ENCODE results near the gene ERCC3. TPM values are rescaled to one million over a fixed set of nuclear protein-coding genes. Genes with fewer than 3 reads are reported as not detected.
"Not testable (repeated sequence)": the region's sequence is repeated elsewhere in the genome, so short reads cannot be mapped to it uniquely, and the experiment has no call there.

The ERCC3 gene
- total and polyA plus RNA-seq, 2 donors, result 31.2 to 36.9 TPM

DNA sequence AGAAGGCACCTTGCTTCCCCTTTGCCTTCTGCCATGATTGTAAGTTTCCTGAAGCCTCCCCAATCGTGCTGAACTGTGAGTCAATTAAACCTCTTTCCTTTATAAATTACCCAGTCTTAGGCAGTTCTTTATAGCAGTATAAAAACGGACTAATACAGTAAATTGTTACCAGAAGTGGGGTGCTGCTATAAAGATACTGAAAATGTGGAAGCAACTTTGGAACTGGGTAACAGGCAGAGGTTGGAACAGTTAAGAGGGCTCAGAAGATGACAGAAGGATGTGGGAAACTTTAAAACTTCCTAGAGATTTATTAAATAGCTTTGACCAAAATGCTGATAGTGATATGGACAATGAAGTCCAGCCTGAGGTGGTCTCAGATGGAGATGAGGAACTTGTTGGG lies 56.2 kb downstream of the ERCC3 start:
- not testable (repeated sequence) for H3K27ac ChIP-seq (ENCODE audit: low read depth in 1 of 2, low read length in 1 of 2); H3K36me3 ChIP-seq (ENCODE audit: control insufficient read depth in 2 of 2, insufficient read depth in 2 of 2, low read length in 1 of 2); DNase-seq (ENCODE audit: low read depth in 6 of 9, low spot score in 9 of 9); H3K4me1 ChIP-seq (ENCODE audit: control insufficient read depth in 2 of 2, insufficient read depth in 2 of 2, low read length in 2 of 2); H3K27me3 ChIP-seq (ENCODE audit: control insufficient read depth in 2 of 2, insufficient read depth in 1 of 2, low read length in 1 of 2); H3K4me3 ChIP-seq (ENCODE audit: low read length in 2 of 2)
- WGBS, result 72% methylated on average over 2 of the region's 2 CpGs
- H3K9me3 ChIP-seq (ENCODE audit: control insufficient read depth in 2 of 2, insufficient read depth in 1 of 2, low read length in 1 of 2), result peaks cover 0 to 11% of the 10 kb centered on the region in 2 donors

DNA sequence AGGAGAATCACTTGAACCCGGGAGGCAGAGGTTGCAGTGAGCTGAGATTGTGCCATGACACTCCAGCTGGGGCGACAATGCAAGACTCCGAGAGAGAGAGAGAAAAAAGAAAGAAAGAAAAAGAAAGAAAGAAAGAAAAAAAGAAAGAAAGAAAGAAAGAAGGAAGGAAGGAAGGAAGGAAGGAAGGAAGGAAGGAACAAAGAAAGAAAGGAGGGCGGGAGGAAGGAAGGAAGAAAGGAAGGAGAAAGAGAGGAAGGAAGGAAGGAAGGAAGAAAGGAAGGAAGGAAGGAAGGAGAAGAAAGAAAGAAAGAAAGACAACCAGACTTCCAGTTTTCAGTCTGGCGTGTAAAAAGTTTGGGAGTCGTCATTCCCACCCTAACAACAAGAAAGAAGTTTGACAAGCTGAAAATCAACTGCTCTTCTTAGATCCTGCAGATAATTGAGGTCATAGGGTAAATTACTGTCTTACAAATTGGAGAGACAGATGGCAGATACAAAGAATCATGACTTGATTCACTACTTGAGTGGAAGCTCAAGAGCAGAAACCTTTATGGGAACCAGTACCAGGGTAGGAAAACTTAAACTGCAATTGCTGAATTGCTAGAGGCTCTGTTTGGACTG lies 58.8 kb downstream of the ERCC3 start:
- Histone ChIP-seq H3K27ac (ENCODE audit: low read depth in 1 of 2, low read length in 1 of 2) (no peak overlapping the region), H3K4me1 (ENCODE audit: control insufficient read depth in 2 of 2, insufficient read depth in 2 of 2, low read length in 2 of 2) (no peaks in the 10 kb centered on the region)

DNA sequence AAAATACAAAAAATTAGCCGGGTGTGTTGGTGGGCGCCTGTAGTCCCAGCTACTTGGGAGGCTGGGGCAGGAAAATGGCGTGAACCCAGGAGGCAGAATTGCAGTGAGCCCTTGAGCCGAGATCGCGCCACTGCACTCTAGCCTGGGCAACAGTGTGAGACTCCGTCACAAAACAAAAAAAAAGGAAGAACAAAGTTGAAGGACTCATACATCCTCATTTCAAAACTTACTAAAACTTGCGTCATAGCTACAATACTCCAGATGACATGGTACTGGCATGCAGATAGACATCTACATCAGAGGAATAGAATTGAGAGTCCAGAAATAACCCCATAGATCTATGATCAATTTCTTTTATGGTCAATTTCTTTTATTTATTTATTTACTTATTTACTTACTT lies 60.2 kb downstream of the ERCC3 start:
- Histone ChIP-seq H3K4me1 (ENCODE audit: control insufficient read depth in 2 of 2, insufficient read depth in 2 of 2, low read length in 2 of 2) (no peaks in the 10 kb centered on the region), H3K27ac (ENCODE audit: low read depth in 1 of 2, low read length in 1 of 2) (no peak overlapping the region), H3K9me3 (ENCODE audit: control insufficient read depth in 2 of 2, insufficient read depth in 1 of 2, low read length in 1 of 2) (peaks cover 0 to 4% of the 10 kb centered on the region in 2 donors), H3K4me3 (ENCODE audit: low read length in 2 of 2) (no peak overlapping the region), H3K36me3 (ENCODE audit: control insufficient read depth in 2 of 2, insufficient read depth in 2 of 2, low read length in 1 of 2) (no peaks in the 10 kb centered on the region), H3K27me3 (ENCODE audit: control insufficient read depth in 2 of 2, insufficient read depth in 1 of 2, low read length in 1 of 2) (no peaks in the 10 kb centered on the region)
- 99% methylated on average over 8 of the region's 8 CpGs for WGBS
- no peak for DNase-seq (ENCODE audit: low read depth in 6 of 9, low spot score in 9 of 9)

More for the DNA sequence above, 58.8 kb downstream of the ERCC3 start:
- Histone ChIP-seq H3K9me3 (ENCODE audit: control insufficient read depth in 2 of 2, insufficient read depth in 1 of 2, low read length in 1 of 2) (peaks cover 0 to 4% of the 10 kb centered on the region in 2 donors), H3K36me3 (ENCODE audit: control insufficient read depth in 2 of 2, insufficient read depth in 2 of 2, low read length in 1 of 2) (no peaks in the 10 kb centered on the region), H3K27me3 (ENCODE audit: control insufficient read depth in 2 of 2, insufficient read depth in 1 of 2, low read length in 1 of 2) (no peaks in the 10 kb centered on the region), H3K4me3 (ENCODE audit: low read length in 2 of 2) (no peak overlapping the region)
- 95% methylated on average over 6 of the region's 6 CpGs for WGBS
- no peak for DNase-seq (ENCODE audit: low read depth in 6 of 9, low spot score in 9 of 9)

DNA sequence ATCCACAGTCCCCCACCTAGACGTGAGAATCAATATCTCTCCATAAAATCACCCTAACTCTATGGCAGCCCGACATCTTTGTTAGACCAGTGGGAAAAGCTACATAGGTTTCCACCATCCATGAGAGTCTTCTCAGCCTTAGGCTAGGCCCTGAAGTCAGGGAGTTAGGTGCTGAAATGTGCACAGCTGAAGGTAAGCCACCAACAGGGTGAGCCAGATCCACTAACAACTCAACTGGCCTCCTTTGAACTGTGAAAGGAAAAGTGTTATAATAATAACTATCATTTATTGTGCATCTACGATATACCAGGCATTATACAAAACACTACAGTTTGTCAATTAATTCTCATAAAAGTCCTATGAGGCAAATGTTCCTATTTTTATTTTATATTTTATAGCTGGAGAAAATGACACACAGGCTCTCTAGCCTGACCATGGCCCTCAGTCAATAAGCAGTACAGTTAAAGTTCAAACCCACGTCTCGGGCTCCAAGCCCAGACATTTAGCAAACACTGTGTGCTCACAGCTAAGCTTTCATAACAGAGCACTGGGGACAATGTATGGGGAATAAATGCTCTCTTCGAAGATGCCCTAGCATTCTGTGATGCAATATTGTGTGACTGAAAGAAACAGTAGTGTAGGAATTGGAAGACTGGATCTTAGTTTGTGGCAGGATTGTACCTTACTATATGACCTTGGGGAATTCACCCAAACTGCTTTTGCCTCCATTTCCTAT lies 62.6 kb downstream of the ERCC3 start:
- H3K27me3 ChIP-seq (ENCODE audit: control insufficient read depth in 2 of 2, insufficient read depth in 1 of 2, low read length in 1 of 2), result peaks cover 0 to 11% of the 10 kb centered on the region in 2 donors
- 96% methylated on average over 6 of the region's 6 CpGs for WGBS
- DNase-seq (ENCODE audit: low read depth in 6 of 9, low spot score in 9 of 9), result no peak

DNA sequence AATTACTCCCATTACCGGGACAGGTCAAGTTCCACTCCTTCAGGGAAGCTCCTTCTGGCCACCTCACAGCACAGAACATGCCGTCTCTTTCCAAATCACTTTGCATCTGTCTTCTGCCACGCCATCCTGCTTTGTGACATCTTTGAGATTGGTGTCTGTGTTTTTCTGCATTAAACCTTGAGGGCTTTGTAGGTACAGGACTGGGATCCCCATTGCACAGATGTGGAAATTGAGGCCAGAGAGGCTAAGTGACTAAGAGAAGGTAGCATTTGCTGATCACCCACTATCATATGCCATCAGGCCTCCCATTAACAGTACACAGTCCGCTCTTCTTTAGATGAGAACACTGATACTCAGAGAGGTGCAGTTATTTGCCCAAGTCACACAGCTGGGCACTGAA lies 64.4 kb downstream of the ERCC3 start:
- no peak overlapping the region for H3K4me3 ChIP-seq (ENCODE audit: low read length in 2 of 2)
- 95% methylated on average over 4 of the region's 4 CpGs for WGBS
- no peak for DNase-seq (ENCODE audit: low read depth in 6 of 9, low spot score in 9 of 9)
- peaks cover 0 to 4% of the 10 kb centered on the region in 2 donors for H3K9me3 ChIP-seq (ENCODE audit: control insufficient read depth in 2 of 2, insufficient read depth in 1 of 2, low read length in 1 of 2)
- peaks cover 4 to 28% of the 10 kb centered on the region in 2 donors for H3K27me3 ChIP-seq (ENCODE audit: control insufficient read depth in 2 of 2, insufficient read depth in 1 of 2, low read length in 1 of 2)
- H3K4me1 ChIP-seq (ENCODE audit: control insufficient read depth in 2 of 2, insufficient read depth in 2 of 2, low read length in 2 of 2), result no peaks in the 10 kb centered on the region
- no peak overlapping the region for H3K27ac ChIP-seq (ENCODE audit: low read depth in 1 of 2, low read length in 1 of 2)
- H3K36me3 ChIP-seq (ENCODE audit: control insufficient read depth in 2 of 2, insufficient read depth in 2 of 2, low read length in 1 of 2), result no peaks in the 10 kb centered on the region

More for the DNA sequence above, 62.6 kb downstream of the ERCC3 start:
- H3K4me3 ChIP-seq (ENCODE audit: low read length in 2 of 2), result no peak overlapping the region
- no peaks in the 10 kb centered on the region for H3K36me3 ChIP-seq (ENCODE audit: control insufficient read depth in 2 of 2, insufficient read depth in 2 of 2, low read length in 1 of 2)
- peaks cover 0 to 4% of the 10 kb centered on the region in 2 donors for H3K9me3 ChIP-seq (ENCODE audit: control insufficient read depth in 2 of 2, insufficient read depth in 1 of 2, low read length in 1 of 2)
- no peak overlapping the region for H3K27ac ChIP-seq (ENCODE audit: low read depth in 1 of 2, low read length in 1 of 2)
- no peaks in the 10 kb centered on the region for H3K4me1 ChIP-seq (ENCODE audit: control insufficient read depth in 2 of 2, insufficient read depth in 2 of 2, low read length in 2 of 2)

DNA sequence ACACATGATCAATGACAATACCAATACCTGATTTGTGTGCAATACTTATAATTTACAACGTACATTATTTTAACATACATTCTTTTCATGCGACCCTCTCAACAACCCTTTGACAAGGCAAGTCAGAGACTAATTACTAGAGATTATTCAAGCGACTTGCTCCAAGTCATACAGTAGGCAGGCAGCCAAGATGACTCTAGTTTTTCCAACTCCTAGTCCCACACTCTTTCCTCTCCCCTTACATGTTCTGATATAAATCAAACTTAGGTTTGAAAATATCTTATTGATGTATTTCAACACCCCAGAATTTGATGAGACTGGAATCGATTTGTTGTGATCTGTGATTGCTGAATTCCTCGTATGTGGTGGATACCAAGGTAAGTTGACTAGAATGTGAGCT lies 65.8 kb downstream of the ERCC3 start:
- H3K27me3 ChIP-seq (ENCODE audit: control insufficient read depth in 2 of 2, insufficient read depth in 1 of 2, low read length in 1 of 2), result peaks cover 5 to 33% of the 10 kb centered on the region in 2 donors
- 93% methylated on average over 5 of the region's 5 CpGs for whole genome bisulfite sequencing
- H3K4me3 ChIP-seq (ENCODE audit: low read length in 2 of 2), result no peak overlapping the region
- H3K27ac ChIP-seq (ENCODE audit: low read depth in 1 of 2, low read length in 1 of 2), result no peak overlapping the region
- H3K36me3 ChIP-seq (ENCODE audit: control insufficient read depth in 2 of 2, insufficient read depth in 2 of 2, low read length in 1 of 2), result no peaks in the 10 kb centered on the region
- peaks cover 0 to 4% of the 10 kb centered on the region in 2 donors for H3K9me3 ChIP-seq (ENCODE audit: control insufficient read depth in 2 of 2, insufficient read depth in 1 of 2, low read length in 1 of 2)
- no peak for DNase-seq (ENCODE audit: low read depth in 6 of 9, low spot score in 9 of 9)
- H3K4me1 ChIP-seq (ENCODE audit: control insufficient read depth in 2 of 2, insufficient read depth in 2 of 2, low read length in 2 of 2), result no peaks in the 10 kb centered on the region

DNA sequence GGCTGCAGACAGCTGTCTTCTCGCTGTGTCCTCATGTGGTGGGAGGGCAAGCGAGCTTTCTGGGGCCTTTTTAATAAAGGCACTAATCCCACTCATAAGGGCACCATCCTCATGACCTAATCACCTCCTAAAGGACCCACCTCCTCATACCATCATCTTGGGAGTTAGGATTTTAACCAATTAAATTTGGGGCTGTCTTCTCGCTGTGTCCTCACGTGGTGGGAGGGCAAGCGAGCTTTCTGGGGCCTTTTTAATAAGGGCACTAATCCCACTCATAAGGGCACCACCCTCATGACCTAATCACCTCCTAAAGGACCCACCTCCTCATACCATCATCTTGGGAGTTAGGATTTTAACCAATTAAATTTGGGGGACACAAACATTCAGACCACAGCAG lies 66.7 kb downstream of the ERCC3 start:
- H3K27me3 ChIP-seq (ENCODE audit: control insufficient read depth in 2 of 2, insufficient read depth in 1 of 2, low read length in 1 of 2), result peaks cover 11 to 42% of the 10 kb centered on the region in 2 donors
- H3K4me1 ChIP-seq (ENCODE audit: control insufficient read depth in 2 of 2, insufficient read depth in 2 of 2, low read length in 2 of 2); DNase-seq (ENCODE audit: low read depth in 6 of 9, low spot score in 9 of 9); H3K36me3 ChIP-seq (ENCODE audit: control insufficient read depth in 2 of 2, insufficient read depth in 2 of 2, low read length in 1 of 2); H3K9me3 ChIP-seq (ENCODE audit: control insufficient read depth in 2 of 2, insufficient read depth in 1 of 2, low read length in 1 of 2); H3K4me3 ChIP-seq (ENCODE audit: low read length in 2 of 2); H3K27ac ChIP-seq (ENCODE audit: low read depth in 1 of 2, low read length in 1 of 2): not testable (repeated sequence)
- 97% methylated on average over 5 of the region's 5 CpGs for WGBS

DNA sequence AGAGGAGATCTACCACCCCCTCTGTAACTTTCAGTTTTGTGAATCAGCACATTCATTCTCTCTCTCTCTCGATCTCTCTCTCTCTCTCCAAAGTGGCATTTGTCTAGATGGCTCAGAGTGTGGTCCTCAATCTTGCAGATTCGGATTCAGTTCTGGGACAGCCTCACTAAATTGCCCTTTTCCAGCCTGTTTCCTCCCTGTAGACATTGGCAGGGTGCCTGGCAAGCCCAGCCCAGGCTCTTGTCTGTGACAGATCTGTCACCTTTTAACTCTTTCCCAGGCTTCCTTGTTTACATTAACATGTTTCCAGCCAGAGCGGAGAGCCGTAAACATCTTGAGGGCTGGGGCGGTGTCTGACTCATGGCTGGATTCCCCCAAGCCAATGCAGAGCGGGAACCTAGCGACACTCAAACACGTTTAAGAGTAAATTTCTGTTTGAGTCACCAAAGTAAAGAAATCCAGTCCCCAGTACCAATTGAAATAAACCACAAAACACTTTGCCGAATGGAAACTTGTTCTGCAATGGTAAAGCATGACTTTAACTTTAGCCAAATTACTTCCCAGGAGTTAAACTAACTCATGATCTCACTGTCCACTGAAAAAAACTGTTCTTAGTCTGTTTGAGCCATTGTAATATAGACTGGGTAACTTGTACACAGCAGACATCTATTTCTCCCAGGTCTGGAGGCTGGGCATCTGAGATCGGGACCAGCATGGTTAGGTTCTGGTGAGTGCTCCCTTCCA lies 67.3 kb downstream of the ERCC3 start:
- Histone ChIP-seq H3K4me3 (ENCODE audit: low read length in 2 of 2) (no peak overlapping the region), H3K27ac (ENCODE audit: low read depth in 1 of 2, low read length in 1 of 2) (no peak overlapping the region), H3K27me3 (ENCODE audit: control insufficient read depth in 2 of 2, insufficient read depth in 1 of 2, low read length in 1 of 2) (peaks cover 16 to 47% of the 10 kb centered on the region in 2 donors), H3K9me3 (ENCODE audit: control insufficient read depth in 2 of 2, insufficient read depth in 1 of 2, low read length in 1 of 2) (peaks cover 0 to 4% of the 10 kb centered on the region in 2 donors), H3K36me3 (ENCODE audit: control insufficient read depth in 2 of 2, insufficient read depth in 2 of 2, low read length in 1 of 2) (no peaks in the 10 kb centered on the region), H3K4me1 (ENCODE audit: control insufficient read depth in 2 of 2, insufficient read depth in 2 of 2, low read length in 2 of 2) (no peaks in the 10 kb centered on the region)
- DNase-seq (ENCODE audit: low read depth in 6 of 9, low spot score in 9 of 9), result no peak
- WGBS, result 70% methylated on average over 10 of the region's 10 CpGs

DNA sequence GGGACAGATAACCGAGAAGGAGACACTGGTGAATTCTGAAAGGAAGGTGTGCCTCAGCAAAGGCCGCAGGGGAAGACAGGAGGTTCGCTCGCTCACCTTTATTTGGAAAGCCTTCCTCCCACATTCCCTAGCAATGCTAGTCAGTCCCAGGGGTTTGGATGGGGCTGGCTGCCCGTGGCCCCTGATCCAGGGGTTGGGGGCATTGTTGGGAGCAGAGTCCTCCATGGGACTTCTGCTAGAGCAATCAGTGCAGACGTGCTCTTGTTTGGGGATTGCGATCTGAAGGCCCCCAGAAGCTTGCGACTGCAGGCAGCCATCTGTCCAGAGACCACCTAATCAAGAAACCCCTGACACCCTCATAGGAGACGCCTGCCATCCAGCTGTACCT lies 67.8 kb downstream of the ERCC3 start:
- WGBS, result 80% methylated on average over 9 of the region's 9 CpGs
- Histone ChIP-seq H3K36me3 (ENCODE audit: control insufficient read depth in 2 of 2, insufficient read depth in 2 of 2, low read length in 1 of 2) (no peaks in the 10 kb centered on the region), H3K27me3 (ENCODE audit: control insufficient read depth in 2 of 2, insufficient read depth in 1 of 2, low read length in 1 of 2) (peaks cover 17 to 52% of the 10 kb centered on the region in 2 donors)

More for the DNA sequence above, 67.8 kb downstream of the ERCC3 start:
- DNase-seq (ENCODE audit: low read depth in 6 of 9, low spot score in 9 of 9), result no peak
- no peaks in the 10 kb centered on the region for H3K4me1 ChIP-seq (ENCODE audit: control insufficient read depth in 2 of 2, insufficient read depth in 2 of 2, low read length in 2 of 2)
- H3K4me3 ChIP-seq (ENCODE audit: low read length in 2 of 2), result no peak overlapping the region
- H3K9me3 ChIP-seq (ENCODE audit: control insufficient read depth in 2 of 2, insufficient read depth in 1 of 2, low read length in 1 of 2), result peaks cover 0 to 4% of the 10 kb centered on the region in 2 donors
- H3K27ac ChIP-seq (ENCODE audit: low read depth in 1 of 2, low read length in 1 of 2), result no peak overlapping the region

All from thymus (tissue), 11 donors.